ENCODE data around the gene ARL11. TPM values are rescaled to one million over a fixed set of nuclear protein-coding genes. Genes with fewer than 3 reads are reported as not detected.
"Not testable (repeated sequence)": the region's sequence is repeated elsewhere in the genome, so short reads cannot be mapped to it uniquely, and the experiment has no call there.

Gene ARL11
- not detected in 2 replicates for total RNA-seq
- polyA plus RNA-seq (2012): not detected

GRCh38 chr13:49627831-49628652 lies at the start of gene ARL11:
TSS of gene ARL11 (plus strand) at chr13:49628507. CDS start at chr13:49630448, 1,941 bp downstream.
- DNase-seq (ENCODE audit: low read depth): no peak

GRCh38 chr13:49579501-49579900 lies 48.8 kb upstream of the ARL11 start:
- no peak for DNase-seq (ENCODE audit: low read depth)

- no peak for DNase-seq (ENCODE audit: low read depth)
These were observed 47.2 kb upstream of the ARL11 start for GRCh38 chr13:49580980-49581680.

- DNase-seq (ENCODE audit: low read depth): no peak
These were observed 43.5 kb upstream of the ARL11 start for GRCh38 chr13:49584771-49585182.

- peak; percentile 75 for DNase-seq (ENCODE audit: low read depth)
These were observed 42.8 kb upstream of the ARL11 start, which contains the start of gene RCBTB1 for GRCh38 chr13:49585220-49586157. TSS of gene RCBTB1 (minus strand) at chr13:49585558. CDS start at chr13:49567279, 18,279 bp downstream.

- DNase-seq (ENCODE audit: low read depth): no peak
These were observed 41.6 kb upstream of the ARL11 start for GRCh38 chr13:49586717-49587116.

- no peak for DNase-seq (ENCODE audit: low read depth)
These were observed 40.9 kb upstream of the ARL11 start for GRCh38 chr13:49587311-49587847.

GRCh38 chr13:49590714-49591113 lies 37.6 kb upstream of the ARL11 start:
- not testable (repeated sequence) for DNase-seq (ENCODE audit: low read depth)

GRCh38 chr13:49593876-49594275 lies 34.4 kb upstream of the ARL11 start:
- not testable (repeated sequence) for DNase-seq (ENCODE audit: low read depth)

- no peak for DNase-seq (ENCODE audit: low read depth)
These were observed 33.7 kb upstream of the ARL11 start for GRCh38 chr13:49594576-49594975.

GRCh38 chr13:49596221-49596620 lies 32.1 kb upstream of the ARL11 start:
- DNase-seq (ENCODE audit: low read depth): no peak

GRCh38 chr13:49597043-49597641 lies 31.2 kb upstream of the ARL11 start:
- DNase-seq (ENCODE audit: low read depth): no peak

GRCh38 chr13:49602005-49602404 lies 26.3 kb upstream of the ARL11 start:
- DNase-seq (ENCODE audit: low read depth): no peak

- not testable (repeated sequence) for DNase-seq (ENCODE audit: low read depth)
These were observed 25.7 kb upstream of the ARL11 start for GRCh38 chr13:49602615-49603014.

- no peak for DNase-seq (ENCODE audit: low read depth)
These were observed 23.7 kb upstream of the ARL11 start for GRCh38 chr13:49604570-49604969.

- DNase-seq (ENCODE audit: low read depth): peak; percentile 89
These were observed 21.3 kb upstream of the ARL11 start for GRCh38 chr13:49606747-49607648.

- DNase-seq (ENCODE audit: low read depth): no peak
These were observed 20.5 kb upstream of the ARL11 start for GRCh38 chr13:49607761-49608160.

- DNase-seq (ENCODE audit: low read depth): no peak
These were observed 19.5 kb upstream of the ARL11 start for GRCh38 chr13:49608651-49609331.

GRCh38 chr13:49610176-49610575 lies 18.1 kb upstream of the ARL11 start:
- DNase-seq (ENCODE audit: low read depth): peak; percentile 62

Measured in myocyte (in vitro differentiated cells).